ENCODE data around the gene TMEM176B.
"Not testable (repeated sequence)": the region's sequence is repeated elsewhere in the genome, so short reads cannot be mapped to it uniquely, and the experiment has no call there.

Gene TMEM176B

DNA sequence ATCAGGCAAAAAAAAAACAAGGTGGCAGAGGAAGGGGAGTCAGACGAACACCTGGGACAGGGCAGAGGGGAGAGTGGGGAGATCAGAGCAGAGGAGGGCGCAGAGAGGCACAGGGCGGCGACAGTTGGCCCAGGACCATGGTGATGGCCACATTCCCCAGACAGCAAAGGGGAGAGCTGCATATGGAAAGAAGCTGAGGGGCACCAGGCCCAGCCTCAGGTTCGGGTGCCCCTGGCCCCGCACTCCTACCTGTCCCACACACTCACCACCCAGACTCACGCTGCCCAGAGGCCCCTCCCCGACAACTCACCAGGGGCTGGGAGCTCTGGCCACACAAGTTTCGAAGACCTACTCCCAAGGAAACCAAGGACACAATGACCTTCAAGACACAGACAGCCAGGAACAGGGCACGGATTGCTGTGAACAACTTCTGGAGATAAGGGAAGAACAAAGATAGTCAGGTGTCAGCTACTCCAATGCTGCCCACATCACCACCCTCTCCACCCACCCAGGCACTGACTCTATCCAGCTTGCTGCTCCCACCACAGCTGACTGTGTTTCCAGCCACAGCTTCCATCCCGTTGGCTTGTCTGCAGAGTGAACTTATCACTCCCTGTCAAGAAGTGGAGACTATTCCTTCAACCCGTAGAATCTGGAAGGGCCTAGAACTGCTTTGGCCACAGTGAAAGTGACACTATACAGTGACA, 8.3 kb downstream of the TMEM176B start:
- in situ Hi-C loops (cut with MboI; ENCODE audit: low sequenced_read_pairs) = no loop called here

DNA sequence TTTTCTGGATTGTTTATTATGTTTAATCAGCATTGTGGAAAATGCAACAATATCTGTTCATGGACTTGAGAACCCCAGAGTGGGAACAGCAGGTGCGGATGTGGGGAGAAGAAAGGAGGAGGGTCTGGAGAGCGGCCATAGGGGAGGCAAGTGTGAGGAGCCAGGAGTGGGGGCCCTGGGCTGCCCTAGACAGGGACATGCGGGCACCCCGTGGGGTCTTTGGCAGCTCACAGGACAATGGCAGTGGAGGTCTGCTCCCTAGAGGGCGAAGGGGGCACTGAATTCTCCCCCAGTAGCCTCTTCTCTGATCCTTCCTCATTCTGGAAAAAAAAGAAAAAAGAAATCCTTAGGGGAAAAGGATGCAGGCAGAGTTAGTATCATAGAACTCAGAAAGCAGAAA, 8.9 kb downstream of the TMEM176B start:
- in situ Hi-C loops (cut with MboI; ENCODE audit: low sequenced_read_pairs) = no loop called here

DNA sequence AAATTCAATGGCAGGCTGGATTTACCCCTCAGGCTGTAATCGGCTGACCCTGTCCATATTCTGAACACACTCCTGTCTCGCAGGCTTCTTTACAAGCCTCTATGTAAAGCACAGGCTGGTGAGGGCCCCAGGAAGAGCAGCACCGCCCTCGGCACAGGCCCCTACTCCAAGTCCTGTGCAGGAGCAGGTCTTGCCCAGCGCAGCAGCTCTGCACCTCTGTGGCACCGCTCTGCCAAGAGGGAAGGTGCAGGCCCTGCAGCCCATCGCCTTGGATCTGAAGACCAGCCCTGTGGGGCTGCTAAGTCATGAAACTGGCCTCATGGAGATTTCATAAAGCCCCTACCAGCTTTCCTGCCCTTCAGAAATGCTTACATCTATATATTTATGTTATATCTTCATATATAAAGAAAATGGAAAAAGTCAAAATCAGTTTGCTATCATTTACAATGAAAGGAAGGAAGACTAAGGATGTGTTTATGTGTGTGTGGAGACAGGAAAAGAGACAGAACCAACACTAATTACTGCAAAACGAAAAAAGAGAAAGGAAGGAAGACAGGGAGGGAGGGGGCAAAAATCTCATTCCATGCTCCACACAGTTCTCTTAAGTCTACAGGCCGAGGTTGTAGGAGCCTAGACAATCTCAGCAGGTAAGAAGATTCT, 9.6 kb downstream of the TMEM176B start:
- in situ Hi-C loops (cut with MboI; ENCODE audit: low sequenced_read_pairs) = no loop called here

DNA sequence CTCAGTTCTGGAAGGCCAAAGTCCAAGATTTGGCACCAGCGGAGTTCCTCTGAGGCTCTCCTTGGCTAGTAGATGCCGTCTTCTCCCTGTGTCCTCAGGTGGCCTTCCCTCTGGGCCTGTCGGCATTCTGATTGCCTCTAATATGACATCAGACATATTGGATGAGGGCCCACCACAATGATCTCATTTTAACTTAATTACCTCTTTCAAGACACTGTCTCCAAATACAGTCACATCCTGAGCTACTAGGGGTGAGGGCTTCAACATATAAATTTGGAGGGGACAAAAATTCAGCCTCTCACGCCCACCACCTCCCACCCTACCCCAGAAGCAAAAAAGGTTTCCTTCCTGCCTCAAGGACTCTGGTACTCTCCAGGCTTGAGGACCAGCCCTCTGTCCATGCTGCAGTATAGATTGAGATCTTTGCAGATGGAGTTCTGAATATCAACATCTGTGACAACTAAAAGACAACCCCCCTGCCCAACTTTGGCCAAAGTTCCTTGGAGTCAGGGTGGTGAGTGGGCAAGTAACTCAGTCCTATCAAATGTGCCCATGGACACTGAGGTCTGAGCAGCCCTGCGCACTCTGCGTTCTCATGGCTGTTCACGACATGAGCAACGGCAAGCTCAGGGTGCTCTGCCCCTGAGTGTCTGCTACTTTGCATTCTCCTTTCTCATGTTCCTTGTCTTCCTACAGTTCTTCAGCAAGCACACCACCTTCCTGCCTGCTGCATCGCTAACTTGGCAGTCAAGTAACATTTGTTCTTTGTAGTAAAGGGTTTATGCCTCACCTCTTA, 11.5 kb downstream of the TMEM176B start:
- in situ Hi-C loops (cut with MboI; ENCODE audit: low sequenced_read_pairs) = loop anchor here (10.0 kb wide), 1 partner anchor 196 kb away; no protein-coding TSS in a partner anchor

DNA sequence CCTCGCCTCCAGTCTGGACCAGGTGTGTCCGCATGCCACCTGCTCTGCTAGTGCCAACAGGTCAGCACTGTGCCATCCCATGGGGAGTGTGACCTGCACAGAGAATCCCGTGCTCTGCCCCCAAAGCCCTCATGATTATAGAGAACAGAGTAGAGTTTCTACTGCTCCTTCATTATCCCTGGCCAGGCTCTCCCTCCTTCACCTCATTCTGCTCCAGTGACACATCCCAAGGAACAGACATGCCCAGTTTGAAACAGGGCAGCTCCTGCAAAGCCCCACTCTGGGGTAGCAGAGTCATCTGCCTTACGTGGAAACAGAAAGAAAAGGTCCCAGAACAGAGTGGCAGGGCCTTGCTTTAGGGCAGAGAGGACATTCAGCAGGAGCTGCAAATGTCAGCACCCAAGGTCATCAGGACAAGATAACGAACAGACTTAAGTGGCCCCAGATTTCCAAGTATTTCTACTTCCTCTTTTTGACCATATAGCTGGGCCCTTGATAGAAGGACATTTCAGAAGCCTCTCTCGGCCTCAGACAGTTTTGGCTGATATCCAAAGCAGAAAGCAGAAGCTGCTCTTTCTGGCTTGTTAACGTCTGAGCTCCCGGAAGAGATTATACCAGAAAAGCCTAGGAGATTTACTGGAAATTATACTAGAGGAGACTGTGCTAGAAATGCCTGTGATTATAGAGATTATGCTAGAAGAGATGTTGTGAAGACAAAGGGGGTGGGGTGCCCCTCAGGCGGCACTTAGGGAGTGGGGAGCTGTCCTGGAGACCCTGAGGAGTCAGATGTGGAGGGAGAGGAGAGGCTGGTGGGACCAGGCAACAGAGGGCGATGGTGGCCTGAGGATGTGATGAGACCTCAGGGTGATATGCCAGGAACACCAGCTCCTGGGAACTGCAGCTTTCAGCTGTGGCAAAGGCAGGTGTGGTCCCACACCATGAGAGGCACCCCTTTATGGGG, 12.6 kb downstream of the TMEM176B start:
- in situ Hi-C loops (cut with MboI; ENCODE audit: low sequenced_read_pairs) = loop anchor here (10.0 kb wide), 1 partner anchor 197 kb away; no protein-coding TSS in a partner anchor

DNA sequence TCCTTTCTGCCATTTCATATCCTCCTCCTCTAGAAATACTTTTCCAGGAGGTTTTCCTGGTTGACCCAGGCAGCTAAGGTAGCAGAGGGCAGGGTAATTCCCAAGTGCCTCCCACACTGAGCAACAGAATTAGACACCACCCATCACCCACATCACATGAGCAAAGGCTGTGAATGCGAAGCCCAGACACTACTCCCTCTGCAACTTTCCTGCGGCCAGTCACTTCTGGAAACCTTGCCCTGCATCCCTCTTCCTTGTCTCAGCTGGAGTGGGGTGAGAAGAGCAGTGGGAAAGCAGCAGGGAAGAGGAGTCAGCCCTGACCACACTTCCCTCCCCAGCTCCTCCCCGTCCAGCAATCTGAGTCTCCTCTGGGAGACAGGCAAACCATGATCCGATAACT, 15.2 kb downstream of the TMEM176B start:
- in situ Hi-C loops (cut with MboI; ENCODE audit: low sequenced_read_pairs) = loop anchor here (10.0 kb wide), 1 partner anchor 200 kb away; no protein-coding TSS in a partner anchor

DNA sequence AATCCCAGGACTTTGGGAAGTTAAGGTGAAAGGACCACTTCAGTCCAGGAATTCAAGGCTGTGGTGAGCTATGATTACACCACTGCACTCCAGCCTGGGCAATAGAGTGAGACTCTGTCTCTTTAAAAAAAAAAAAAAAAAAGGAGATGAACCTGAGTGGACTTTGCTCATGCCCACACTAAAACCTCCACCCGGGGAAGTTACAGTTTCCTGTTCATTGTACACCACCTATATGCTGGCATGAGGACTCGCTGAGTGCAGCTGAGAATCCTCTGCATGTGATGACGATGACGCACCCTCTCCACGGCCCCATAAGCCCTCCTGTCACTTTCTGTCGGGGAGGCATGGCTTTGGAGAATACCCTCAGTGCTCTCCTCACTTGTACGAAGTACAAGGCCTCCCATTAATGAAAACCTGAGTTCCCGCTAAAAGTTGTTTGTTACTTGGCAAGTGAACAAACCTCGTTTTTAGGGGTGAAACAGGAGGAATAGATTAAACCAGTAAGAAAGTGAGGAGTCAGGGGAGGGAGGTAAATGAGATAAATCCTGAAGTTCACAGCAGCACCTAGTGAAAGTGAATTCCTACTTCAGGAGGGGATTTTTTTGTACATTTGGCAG, 15.9 kb downstream of the TMEM176B start:
- in situ Hi-C loops (cut with MboI; ENCODE audit: low sequenced_read_pairs) = loop anchor here (10.0 kb wide), 1 partner anchor 201 kb away; no protein-coding TSS in a partner anchor

DNA sequence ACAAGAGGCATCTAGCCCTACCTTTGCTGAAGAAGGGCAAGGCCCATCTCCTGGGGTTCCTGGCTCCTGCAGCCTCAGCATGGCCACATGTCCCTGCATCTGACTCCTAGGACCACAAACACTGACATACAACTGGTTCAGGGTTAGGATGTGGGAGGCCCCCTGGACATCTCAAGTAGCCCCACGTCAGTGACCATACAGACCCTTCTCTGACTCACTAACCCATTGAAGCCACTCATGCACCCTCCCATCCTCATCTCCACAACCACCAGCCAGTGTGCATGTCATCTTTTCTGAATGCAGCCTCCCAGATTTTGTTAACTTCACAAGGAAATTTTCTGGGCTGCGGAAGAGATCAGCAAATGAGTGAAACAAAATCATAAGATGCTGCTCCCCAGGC, 18.2 kb downstream of the TMEM176B start:
- in situ Hi-C loops (cut with MboI; ENCODE audit: low sequenced_read_pairs) = loop anchor here (10.0 kb wide), 1 partner anchor 203 kb away; no protein-coding TSS in a partner anchor

DNA sequence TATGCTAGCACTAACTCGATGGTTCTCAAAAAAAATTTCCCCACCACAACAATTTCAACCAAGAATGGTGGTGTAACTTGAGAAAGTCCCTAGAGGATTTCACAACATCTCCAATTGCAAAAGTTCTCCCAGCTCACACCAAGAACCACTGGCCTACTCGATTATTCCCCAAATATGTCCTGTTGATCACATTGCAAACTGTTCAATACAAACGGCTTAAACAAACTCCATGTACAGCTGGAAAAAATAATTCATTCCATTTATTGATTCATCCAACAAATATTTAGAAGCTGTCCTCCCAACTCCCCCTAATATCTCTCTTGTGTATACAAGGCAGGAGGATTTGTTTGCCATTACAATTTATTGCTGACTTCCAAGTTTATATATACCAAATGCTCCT, 19.1 kb downstream of the TMEM176B start:
- in situ Hi-C loops (cut with MboI; ENCODE audit: low sequenced_read_pairs) = loop anchor here (10.0 kb wide), 1 partner anchor 204 kb away; no protein-coding TSS in a partner anchor

DNA sequence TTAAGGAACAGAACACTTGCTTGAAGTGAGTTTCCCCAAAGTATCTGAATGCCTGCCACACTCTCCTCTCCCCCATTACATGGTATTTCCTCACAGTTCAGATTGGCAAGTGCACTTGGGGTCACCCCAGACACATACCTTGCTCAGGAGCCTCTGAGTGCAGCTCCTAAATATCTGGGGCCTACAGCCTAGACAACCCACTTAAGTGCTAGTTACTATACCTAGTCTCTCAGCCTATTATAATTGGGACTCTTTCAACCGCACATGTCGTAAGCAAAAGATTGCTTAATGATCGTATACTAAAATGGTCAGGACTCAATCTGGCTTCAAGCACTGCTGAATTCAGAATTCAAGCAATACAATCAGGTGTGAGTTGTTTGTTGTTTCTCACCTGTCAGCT, 19.9 kb downstream of the TMEM176B start:
- in situ Hi-C loops (cut with MboI; ENCODE audit: low sequenced_read_pairs) = loop anchor here (10.0 kb wide), 1 partner anchor 205 kb away; no protein-coding TSS in a partner anchor

DNA sequence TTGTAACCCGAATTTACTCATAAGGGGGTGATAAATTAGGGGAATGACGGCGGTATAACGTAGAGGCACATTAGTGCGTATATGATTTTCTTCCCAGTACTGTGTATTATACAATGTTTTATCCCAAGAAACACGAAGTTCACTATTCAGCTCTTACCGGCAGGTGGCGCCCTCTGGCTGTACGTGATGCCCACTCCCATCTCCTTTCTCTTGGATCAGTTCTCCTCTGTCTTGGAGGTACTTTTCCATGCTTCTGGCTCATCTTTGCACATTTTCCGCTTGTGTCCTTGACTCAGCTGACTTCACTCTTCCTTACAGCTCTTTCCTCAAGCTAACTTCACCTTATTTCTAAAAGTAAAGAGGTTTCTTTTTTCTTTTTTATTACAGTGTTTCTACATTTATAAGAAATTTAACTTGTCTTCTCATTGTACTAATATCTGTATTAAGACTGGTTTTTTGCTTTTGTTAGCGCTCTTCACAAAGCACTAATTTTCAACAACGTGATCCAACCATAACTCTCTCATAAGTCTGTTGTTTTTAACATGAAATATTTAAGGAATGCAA, 21.3 kb downstream of the TMEM176B start:
- in situ Hi-C loops (cut with MboI; ENCODE audit: low sequenced_read_pairs) = no loop called here

DNA sequence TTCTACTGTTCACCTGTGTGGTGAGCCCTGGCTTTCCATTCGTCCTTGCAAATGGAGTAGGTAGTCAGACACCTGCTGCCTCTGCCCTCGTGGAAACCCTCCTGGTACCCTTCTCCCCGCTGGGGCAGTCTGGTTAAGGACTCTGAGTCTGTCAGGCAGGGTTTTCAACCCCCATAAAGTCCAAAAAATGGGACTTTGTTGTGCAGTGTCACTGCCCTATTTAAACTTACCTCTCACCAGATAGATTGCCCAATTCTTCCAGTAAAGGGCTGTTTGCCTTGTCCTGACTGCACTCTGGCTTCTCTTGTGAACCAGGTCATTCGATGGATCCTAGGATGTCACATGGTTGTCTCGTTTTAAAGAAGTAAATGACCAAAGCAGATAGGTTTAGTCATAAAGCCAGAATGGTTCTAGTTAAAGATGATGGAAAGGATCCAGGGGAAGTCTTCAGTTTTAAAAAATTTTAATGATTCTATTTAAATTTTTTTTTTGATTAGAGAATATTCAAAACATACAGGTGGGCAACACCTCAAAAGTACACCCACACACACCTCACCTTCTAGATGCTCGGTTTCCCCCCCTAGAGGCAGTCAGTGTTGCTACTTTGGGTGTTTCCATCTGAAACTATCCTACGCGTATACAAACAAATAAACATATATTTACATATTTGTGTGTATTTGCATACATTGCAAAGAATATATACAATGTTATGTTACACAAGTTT, 22.0 kb downstream of the TMEM176B start:
- in situ Hi-C loops (cut with MboI; ENCODE audit: low sequenced_read_pairs) = no loop called here

DNA sequence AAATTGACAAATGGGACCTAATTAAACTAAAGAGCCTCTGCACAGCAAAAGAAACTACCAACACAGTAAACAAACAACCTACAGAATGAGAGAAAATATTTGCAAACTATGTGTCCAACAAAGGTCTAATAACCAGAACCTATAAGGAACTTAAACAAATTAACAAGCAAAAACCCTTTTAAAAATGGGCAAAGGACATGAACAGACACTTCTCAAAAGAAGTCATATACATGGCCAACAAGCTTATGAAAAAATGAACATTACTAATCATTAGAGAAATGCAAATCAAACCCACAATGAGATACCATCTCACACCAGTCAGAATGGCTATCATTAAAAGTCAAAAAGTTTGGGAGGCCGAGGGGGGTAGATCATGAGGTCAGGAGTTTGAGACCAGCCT, 26.0 kb downstream of the TMEM176B start:
- in situ Hi-C loops (cut with MboI; ENCODE audit: low sequenced_read_pairs) = not testable (repeated sequence)

DNA sequence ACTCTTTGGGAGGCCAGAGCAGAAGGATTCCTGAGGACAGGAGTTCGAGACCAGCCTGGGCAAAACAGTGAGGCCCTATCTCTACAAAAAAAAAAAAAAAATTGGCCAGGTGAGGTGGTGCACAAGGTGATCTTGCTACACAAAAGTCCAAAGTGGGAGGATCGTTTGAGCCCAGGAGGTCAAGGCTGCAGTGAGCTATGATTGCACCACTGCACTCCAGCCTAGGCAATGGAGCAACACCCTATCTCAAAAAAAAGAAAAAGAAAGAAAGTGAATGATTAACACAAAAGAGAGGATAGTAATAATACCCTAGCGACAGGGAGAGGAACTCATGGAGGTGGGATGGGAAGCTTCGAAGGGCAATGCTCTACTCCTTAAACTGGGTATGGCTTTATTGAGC, 30.4 kb downstream of the TMEM176B start:
- in situ Hi-C loops (cut with MboI; ENCODE audit: low sequenced_read_pairs) = no loop called here

DNA sequence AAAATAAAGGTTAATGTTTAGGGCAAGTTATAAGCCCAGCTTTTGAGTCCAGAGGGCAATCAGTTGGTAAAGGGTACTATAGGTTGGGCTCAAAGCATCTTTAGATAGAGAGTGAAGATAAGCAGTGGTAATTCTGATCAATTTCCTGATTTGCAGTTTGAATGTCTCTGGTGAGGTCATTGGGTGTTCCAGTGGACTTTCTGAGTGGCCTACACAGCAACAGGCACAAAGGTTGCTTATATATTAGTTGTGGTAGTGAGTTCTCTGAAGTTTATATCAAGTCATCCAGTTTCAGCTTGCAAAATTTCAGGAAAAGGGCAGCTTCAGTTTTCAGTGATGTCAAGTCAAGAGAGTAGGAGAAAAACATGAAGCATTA, 33.8 kb downstream of the TMEM176B start:
- in situ Hi-C loops (cut with MboI; ENCODE audit: low sequenced_read_pairs) = no loop called here

DNA sequence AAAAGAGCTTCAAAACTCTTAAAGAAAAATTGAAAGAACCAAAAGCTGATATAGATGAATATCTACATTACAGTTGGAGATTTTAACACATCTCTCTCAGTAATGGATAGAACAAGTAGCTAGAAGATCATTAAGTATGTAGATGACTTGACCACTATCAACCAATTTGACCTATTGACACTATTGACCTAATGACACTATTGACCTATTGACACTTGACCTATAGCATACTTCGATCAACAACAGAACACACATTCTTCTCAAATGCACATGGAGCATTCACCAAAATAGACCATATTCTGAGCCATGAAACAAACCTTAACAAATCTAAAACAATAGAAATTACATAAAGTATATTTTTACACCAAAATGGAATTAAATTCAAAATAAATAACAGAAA, 40.7 kb downstream of the TMEM176B start:
- in situ Hi-C loops (cut with MboI; ENCODE audit: low sequenced_read_pairs) = loop anchor here (10.0 kb wide), 1 partner anchor 315 kb away; no protein-coding TSS in a partner anchor

DNA sequence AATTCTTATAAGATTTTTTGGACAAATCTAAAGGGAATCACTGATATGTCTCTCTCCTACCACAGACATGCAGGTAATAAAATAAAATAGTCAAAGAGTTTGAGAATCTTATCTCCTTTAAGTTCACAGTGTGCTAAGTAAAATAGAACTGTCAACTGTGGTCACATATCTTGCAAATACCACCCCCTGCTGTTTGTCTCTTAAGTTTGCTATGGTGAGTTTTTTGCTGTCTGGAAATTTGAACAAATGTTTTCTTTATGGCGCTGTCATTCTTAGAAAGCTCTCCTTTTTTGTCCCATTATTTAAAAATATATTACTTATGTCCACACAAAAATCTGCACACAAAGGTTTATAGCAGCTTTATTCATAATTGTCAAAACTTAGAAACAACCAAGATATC, 43.3 kb downstream of the TMEM176B start:
- in situ Hi-C loops (cut with MboI; ENCODE audit: low sequenced_read_pairs) = loop anchor here (10.0 kb wide), 1 partner anchor 312 kb away; no protein-coding TSS in a partner anchor

DNA sequence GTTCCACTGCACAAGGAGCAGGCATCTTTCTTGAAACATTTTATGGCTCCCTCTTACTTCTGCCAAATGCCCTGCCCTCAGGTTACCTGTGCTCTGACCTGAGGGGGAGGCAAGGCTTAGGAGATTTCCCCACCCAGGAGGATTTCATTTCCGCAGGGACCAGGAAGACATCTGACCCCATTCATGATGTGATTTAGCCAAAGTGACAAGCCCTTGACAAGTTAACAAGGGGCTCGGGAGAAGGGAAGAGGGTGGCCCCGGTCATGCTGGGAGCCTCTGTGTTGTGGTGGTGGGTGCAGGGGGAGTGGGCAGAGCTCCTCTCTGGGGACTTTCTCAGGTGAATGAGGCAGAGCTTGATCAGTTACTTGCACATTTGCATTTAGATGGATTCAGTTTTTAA, 44.0 kb downstream of the TMEM176B start:
- in situ Hi-C loops (cut with MboI; ENCODE audit: low sequenced_read_pairs) = loop anchor here (10.0 kb wide), 1 partner anchor 311 kb away; no protein-coding TSS in a partner anchor

All from HL-60/S4 (cell line).